GM19043 (cell line): ENCODE measurements around the gene ATPAF1.
"Not testable (repeated sequence)": the region's sequence is repeated elsewhere in the genome, so short reads cannot be mapped to it uniquely, and the experiment has no call there.

Experiments used
- ATAC-seq: cut with Tn5 transposase; IDR thresholded peaks from one replicate; pipeline ENCODE4 v1.9.1; 2021; ENCODE audit warnings: low read depth; ENCODE audit not compliant: unreplicated experiment

Gene ATPAF1

GRCh38 chr1:46681333-46682034, 13.3 kb upstream of the ATPAF1 start:
- no peak for ATAC-seq

- ATAC-seq, result no peak
These were observed 11.8 kb upstream of the ATPAF1 start for GRCh38 chr1:46679789-46680573.

- ATAC-seq, result no peak
These were observed 9.2 kb upstream of the ATPAF1 start for GRCh38 chr1:46677339-46677738.

- ATAC-seq, result no peak
These were observed 8.4 kb upstream of the ATPAF1 start for GRCh38 chr1:46676531-46676930.

- peak; percentile 71 for ATAC-seq
These were observed 7.6 kb upstream of the ATPAF1 start for GRCh38 chr1:46675549-46676314.

- ATAC-seq, result no peak
These were observed 5.6 kb upstream of the ATPAF1 start for GRCh38 chr1:46673749-46674182.

GRCh38 chr1:46672696-46673095, 4.5 kb upstream of the ATPAF1 start:
- ATAC-seq, result no peak

GRCh38 chr1:46671554-46671953, 3.4 kb upstream of the ATPAF1 start, which contains the start of gene TEX38:
Gene TEX38 (plus strand): TSS chr1:46671854. CDS start chr1:46671935, 81 bp downstream.
- ATAC-seq, result no peak

- no peak for ATAC-seq
These were observed 2.0 kb upstream of the ATPAF1 start for GRCh38 chr1:46670134-46670533.

GRCh38 chr1:46665983-46666382, 2.2 kb downstream of the ATPAF1 start:
- no peak for ATAC-seq

- not testable (repeated sequence) for ATAC-seq
These were observed 5.2 kb downstream of the ATPAF1 start for GRCh38 chr1:46662919-46663318.

- ATAC-seq, result peak; percentile 85
These were observed 8.0 kb downstream of the ATPAF1 start for GRCh38 chr1:46660116-46660515.

GRCh38 chr1:46659307-46659870, 8.8 kb downstream of the ATPAF1 start:
- no peak for ATAC-seq

GRCh38 chr1:46657775-46658174, 10.4 kb downstream of the ATPAF1 start:
- ATAC-seq, result no peak

GRCh38 chr1:46656643-46657042, 11.5 kb downstream of the ATPAF1 start:
- no peak for ATAC-seq

- no peak for ATAC-seq
These were observed 12.3 kb downstream of the ATPAF1 start for GRCh38 chr1:46655848-46656247.

- not testable (repeated sequence) for ATAC-seq
These were observed 13.5 kb downstream of the ATPAF1 start for GRCh38 chr1:46654698-46655097.

- no peak for ATAC-seq
These were observed 14.2 kb downstream of the ATPAF1 start for GRCh38 chr1:46654012-46654411.

GRCh38 chr1:46653405-46653958, 14.7 kb downstream of the ATPAF1 start:
- no peak for ATAC-seq

GRCh38 chr1:46652321-46653100, 15.7 kb downstream of the ATPAF1 start:
- ATAC-seq, result no peak
